Pons (tissue), 1 donor: ENCODE measurements around the gene TMEM200C.

Experiments
- DNase-seq: peaks from one replicate; pipeline ENCODE4 v3.0.0-alpha.2; 2016; ENCODE audit warnings: low spot score

The TMEM200C gene

DNA sequence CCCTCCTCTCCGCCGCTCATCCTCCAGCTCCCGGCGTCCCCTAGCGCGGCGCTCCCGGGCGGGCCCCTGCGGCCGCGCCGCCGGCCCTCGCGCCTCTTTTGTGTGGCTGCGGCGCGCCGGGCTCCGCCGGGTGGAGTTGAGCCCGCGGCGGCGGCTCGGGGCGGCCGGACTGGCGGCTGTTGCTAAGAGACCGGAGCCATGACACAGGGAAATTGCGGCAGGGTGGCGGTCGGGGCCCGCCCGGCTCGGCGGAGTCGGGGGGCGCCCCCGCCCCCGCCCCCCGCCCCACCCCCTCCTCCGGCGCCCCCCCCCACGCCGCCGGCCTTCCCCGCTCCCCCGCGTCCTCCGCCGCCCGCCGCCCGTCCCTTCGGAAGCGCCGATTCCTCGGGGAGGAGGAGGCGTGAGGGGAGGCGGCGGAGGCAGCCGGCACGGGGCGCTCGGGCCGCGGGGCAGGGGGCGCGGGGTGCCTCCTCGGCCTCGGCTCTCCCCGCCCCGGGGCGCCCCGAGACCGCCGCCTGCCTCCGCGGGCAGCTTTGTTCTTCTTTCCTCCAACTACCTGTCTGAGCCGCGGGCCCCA lies at the start of gene TMEM200C:
Gene TMEM200C (minus strand): TSS at position 224 of the 577 bp plus-strand sequence. CDS start 3,459 bp downstream, outside the sequence.
- no peak for DNase-seq

- no peak for DNase-seq
Observed at GRCh38 chr18:5944448-5944847, 49.1 kb upstream of the TMEM200C start.

DNA sequence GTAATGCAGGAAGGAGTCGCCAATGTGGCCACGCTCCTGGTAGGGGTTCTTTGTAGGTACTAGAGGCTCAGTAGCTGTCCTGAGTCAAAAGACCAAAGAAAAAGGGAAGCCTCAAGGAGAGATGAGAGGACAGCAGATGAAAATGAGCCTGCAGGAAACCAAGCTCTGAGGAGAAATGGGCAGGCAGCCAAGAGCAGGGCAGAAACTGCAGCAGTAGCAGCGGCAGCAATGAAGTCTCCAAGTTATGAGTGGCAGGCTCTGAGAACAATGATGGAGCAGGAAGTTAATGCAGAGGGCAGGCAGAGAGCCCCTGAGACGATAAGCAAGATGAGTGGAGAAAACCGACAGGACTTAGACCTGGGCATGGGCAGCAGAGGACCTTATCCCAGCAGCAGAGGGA lies 48.2 kb upstream of the TMEM200C start:
- DNase-seq, result peak; percentile 20

GRCh38 chr18:5942591-5942990 lies 47.3 kb upstream of the TMEM200C start:
- DNase-seq, result no peak

DNA sequence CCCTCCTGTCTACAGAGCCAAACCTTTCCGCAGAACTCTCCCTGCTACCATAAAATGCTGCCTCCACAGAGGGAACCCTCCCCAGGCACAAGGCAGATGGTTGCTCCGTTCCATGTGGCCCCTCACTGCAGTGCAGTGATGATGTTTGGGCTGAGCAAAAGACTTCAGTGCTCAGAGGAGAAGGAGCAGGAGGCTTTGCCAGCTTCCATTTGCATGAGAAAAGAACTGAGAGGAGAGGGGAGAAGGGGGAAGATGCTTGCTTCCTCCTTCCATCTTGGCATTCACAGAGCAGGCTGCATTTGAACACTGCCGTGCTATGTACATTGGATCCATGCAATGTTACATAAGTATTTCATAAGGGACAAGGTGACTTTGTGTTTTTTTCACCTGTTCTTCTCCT lies 46.6 kb upstream of the TMEM200C start:
- peak; percentile 18 for DNase-seq

DNA sequence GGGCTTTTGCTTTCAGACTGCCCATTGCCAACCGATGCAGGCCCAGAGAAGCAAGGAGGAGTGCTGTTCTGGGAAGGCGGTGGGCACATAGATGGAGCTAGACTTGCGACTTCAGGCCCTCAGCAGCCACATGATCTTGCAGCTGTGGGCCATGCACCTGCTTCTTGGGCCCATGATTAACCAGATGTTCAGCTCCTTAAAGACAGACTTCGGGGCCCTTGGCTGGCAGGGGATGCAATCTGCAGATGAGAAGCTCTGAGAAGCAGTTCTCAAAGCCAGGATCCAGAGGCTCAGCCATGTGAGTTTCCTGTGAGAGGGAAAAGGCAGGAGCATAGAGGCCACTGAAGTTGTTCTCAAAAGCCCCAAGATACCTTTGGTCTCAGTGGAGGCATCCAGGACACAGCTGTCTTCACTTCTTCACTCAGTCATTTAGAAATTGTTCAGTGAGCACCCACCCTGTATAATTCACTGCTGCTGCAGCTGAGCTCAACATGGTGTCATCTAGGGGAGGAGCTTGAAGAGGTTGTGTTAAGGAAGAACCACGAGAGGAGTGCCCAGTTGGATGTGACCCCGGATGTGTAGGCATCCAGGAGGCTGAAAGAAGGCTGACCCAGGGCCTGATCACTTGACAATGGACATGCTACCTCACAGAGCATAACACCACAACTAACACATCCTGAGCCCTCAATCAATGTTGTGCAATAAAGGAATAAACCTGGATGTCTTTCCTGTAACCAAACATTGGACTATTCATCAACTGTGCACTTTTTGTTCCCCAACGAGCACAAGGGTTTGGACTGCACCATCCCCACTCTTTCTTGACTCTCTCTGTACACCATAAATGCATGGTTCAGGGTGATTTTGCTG lies 44.7 kb upstream of the TMEM200C start:
- no peak for DNase-seq

DNA sequence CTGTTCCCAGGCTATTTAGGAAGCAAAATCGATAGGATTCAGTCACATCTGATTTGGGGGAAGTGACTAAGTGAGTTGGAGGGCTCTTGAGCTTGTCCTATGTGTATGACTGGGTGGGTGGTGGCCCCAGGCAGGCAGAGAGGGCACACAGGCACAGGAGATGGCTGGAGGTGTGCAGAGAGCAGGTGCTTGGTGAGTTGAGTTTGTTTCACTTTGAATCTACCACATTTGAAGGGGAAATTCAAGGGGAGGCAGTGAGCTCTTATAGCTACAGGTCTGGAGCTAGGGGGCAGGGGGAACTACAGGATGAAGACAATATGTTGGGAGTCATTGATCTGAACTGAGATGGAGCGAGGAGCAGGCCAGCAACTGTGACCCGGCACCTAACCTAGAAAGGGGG lies 42.5 kb upstream of the TMEM200C start:
- DNase-seq, result no peak

- no peak for DNase-seq
Observed at GRCh38 chr18:5937121-5937520, 41.8 kb upstream of the TMEM200C start.

DNA sequence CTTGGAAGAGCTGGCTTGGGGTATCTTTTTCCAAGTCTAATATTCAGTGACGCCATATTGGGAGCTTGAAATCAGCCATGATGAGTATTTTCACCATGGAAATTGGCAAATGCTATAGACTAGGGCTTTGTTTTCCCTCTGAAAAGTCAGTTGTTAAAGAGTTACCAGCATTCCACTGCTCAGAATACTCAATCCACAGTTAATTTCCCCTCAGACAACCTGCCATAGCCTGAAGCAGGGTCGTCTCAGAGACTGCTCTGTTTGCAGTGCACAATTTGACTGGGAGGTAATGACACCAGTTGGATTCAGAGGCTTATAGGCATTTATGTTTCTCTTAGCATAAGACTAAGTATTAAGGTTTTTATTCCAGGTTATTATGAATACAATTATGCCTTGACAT lies 35.5 kb upstream of the TMEM200C start:
- no peak for DNase-seq

DNA sequence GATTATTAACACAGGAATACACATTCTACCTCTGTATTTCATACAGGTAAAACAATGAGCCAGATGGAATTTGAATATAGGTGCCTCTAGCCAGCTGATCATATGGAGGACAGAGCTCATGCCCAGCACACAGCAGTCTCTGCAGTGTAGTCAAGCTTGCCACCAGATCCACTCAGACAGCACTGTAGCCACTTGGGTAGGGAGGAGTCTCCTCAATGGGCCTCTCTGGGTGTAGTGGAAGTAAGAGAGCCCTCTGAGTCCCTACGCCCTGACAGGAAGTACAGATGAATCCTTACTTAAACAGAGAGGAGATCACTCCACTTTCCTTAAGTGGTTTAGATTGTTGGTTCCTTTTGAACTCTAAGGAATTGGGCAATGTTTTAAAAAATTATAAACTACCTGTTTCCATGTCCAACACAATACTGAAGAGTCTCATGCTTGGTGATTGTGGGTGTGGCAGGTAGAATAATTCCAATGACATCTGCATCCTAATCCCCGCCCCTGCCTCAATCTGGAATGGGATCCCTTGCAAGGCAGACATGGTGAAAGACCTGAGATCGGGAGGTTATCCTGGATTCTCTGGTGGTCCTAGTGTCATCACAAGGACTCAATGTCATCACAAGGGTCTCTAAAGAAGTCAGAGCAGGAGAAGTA lies 23.0 kb upstream of the TMEM200C start:
- no peak for DNase-seq

GRCh38 chr18:5914951-5915350 lies 19.6 kb upstream of the TMEM200C start:
- no peak for DNase-seq

- DNase-seq, result no peak
Observed at GRCh38 chr18:5914016-5914415, 18.7 kb upstream of the TMEM200C start.

DNA sequence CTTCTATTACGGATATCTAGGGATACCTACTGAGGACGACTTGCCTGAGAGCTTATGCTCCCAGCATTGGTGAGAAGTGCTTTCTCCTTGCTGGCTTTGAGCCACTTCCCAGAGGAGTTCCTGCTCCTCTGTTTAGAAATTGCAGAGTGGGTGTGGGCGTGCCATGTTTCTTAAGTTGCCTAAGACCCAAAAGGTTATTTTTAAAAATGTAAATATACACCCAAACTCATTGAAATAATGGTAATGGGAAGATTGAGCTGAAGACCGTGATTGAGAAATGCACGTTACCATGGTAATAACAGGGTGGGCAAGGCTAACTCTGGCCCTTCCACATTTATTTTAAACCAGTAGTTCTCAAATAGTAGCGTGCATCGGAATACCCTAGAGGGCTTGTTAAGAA lies 17.2 kb upstream of the TMEM200C start:
- DNase-seq, result no peak

GRCh38 chr18:5909125-5909524 lies 13.8 kb upstream of the TMEM200C start:
- DNase-seq, result no peak

GRCh38 chr18:5903386-5903785 lies 8.1 kb upstream of the TMEM200C start:
- DNase-seq, result no peak

DNA sequence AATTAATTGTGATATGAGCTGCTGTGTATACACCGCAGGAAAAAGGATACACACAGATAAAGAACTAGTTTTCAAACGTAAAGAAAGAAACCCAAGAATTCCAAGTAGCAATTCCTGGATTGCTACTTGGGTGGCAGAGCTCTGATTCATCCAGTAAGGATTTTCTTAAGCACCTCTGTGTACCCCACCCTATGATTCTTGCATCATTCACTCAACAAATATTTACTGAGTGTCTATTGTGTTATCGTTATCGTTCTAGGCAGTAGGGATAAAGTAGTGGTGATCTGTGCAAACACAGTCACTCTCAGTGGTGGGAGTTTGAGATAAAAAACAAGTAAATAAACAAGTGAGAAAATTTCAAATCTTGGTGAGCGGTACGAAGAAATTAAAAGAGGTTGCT lies 4.9 kb upstream of the TMEM200C start:
- no peak for DNase-seq

- no peak for DNase-seq
Observed at GRCh38 chr18:5899835-5900234, 4.5 kb upstream of the TMEM200C start.

DNA sequence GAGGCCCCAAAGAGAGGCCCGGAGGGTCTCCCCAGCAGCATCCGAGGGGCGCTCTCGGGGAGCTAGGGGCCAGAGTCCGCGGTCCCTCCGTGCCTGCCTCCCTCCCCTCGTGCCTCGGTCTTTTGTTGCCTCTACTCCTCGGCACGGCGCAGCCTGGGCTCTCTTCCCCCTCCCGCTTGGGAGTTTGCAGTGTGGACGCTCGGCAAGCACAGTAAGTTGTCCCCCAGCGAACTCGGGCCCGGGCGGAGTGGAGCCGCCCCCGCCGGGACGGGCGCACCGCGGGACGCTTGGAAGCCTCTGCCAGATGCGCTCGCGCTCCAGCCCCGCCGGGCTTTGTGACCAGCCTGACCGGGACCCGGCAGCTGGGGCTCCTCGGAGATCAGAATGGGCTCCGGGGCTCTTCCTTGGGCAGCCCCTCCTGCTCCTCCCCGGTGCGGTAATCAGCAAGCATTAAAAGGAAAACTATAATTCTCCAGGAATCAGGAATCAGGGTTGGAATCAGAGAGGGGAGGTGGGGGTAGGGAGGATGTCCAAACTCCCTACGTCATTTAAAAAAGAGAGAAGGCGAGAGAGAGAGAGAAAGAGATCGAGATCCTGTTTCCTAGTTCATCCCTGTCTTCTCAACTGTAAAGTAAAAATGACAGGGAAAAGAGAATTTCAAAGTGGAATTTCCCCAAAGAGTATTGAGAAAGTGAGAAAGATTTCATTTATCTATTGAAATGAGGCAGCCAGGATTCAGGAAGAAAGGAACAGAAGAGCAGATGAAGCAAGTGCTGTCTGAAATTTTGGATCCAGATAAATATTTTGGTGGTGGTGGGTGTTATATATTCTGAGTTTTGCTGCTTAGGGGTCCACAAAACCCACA lies 786 bp upstream of the TMEM200C start:
- DNase-seq, result no peak

GRCh38 chr18:5894611-5895298 lies 567 bp downstream of the TMEM200C start:
- no peak for DNase-seq

DNA sequence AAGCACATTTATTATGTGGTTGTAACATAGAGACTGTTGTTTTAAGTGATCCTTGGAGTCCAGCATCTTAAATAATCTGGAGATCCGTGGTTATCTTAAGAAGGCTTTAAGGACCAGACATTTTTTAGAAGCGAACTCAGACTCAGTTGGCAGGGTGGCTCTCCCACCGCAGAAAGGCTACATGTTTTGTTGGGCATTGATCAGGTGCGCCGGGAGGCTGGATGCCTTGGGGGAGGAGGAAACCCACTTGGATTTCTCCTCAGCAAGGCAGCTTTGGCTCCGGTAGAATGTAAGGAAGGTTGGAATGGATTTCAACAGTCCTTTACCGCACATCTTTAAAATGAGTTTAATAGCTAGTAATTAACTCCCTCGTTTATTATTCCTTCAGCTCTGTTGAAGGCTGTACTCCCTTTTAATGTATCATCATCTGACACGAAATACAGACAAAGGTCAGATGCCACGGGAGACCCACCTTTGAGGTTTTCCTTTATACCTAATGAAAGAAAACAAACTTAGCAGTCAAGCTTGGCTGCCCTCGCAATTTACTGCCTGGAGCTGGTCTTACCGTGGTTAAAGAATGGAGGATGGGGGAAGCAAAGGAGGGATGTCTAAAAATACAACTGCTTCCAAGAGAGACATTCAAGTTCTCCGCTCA lies 1.2 kb downstream of the TMEM200C start:
- no peak for DNase-seq

DNA sequence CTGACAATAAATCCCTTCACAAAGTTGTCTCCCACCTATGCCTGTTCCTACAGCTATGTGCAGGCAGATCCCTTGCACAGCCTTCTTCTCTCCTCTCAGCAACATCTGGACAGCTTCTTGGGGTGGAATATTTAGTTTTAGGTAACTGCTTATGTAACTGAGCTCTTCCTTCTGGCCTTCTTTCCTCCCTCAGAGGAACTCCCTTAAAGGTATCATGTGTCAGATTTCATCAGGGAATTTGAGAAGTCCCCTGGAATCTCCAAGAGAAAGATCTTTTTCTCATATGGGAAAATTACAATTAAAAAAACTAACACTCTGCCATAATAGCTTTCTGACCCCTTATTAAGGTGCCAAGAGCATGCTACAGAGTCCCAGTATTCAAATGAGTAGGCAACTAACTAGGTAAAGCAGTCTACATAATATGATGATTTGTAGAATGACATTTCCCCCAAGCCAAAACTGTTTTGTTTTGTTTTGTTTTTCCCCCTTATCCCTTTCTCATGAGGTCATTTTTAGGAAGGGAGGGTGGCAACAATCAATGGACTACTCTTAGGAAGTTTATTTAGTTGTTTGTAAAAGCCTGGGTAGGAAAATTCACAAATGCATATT lies 2.4 kb downstream of the TMEM200C start:
- no peak for DNase-seq
